ENCODE measurements around the gene TCF15.

- TF ChIP-seq CTCF (IDR thresholded peaks at IDR 0.05) = no peak
- no peak for TF ChIP-seq POLR2A (IDR thresholded peaks at IDR 0.05)
- no peak for TF ChIP-seq POLR2AphosphoS5 (IDR thresholded peaks at IDR 0.05)
Observed at GRCh38 chr20:623704-624103, 13.6 kb upstream of the TCF15 start.

Data from transverse colon (tissue), 4 donors.